Tibial nerve (tissue), 4 donors: Measurements from ENCODE around the gene STARD13. TPM values are rescaled to one million over a fixed set of nuclear protein-coding genes. Genes with fewer than 3 reads are reported as not detected.

Experiments
- DNase-seq, 2 donors: peaks; one replicate each; pipeline ENCODE4 v3.0.0-alpha.2; 2019; ENCODE audit warnings: low spot score in 2 of 2
- H3K27ac ChIP-seq, 4 donors: fragments of 200-600 bp; sonication (generic) in 3 of 4; one replicate each; pipeline ENCODE4 v1.5.1; 2017 to 2019; ENCODE audit warnings: mild to moderate bottlenecking in 1 of 4
- H3K27me3 ChIP-seq, 2 donors: fragments of 200-600 bp; sonication (generic) in 1 of 2; one replicate each; pipeline versions ENCODE4 v1.5.1 to v1.6.0; 2017 to 2019
- H3K36me3 ChIP-seq, 3 donors: fragments of 200-600 bp; sonication (generic); one replicate each; pipeline ENCODE4 v1.5.1; 2018 to 2019
- H3K4me1 ChIP-seq, 4 donors: fragments of 200-600 bp; sonication (generic) in 3 of 4; one replicate each; pipeline ENCODE4 v1.5.1; 2017 to 2019
- H3K4me3 ChIP-seq, 4 donors: fragments of 200-600 bp; sonication (generic) in 3 of 4; one replicate each; pipeline ENCODE4 v1.5.1; 2017 to 2019; ENCODE audit warnings: mild to moderate bottlenecking in 1 of 4, moderate library complexity in 1 of 4
- H3K9me3 ChIP-seq, 4 donors: fragments of 200-600 bp; sonication (generic) in 3 of 4; one replicate each; pipeline ENCODE4 v1.5.1; 2017 to 2019
- EP300 ChIP-seq, 2 donors: sonication (generic); formaldehyde crosslinking; IDR thresholded peaks; one replicate each; pipeline ENCODE4 v1.6.1; 2017; ENCODE audit warnings: antibody characterized with exemption in 2 of 2, mild to moderate bottlenecking in 1 of 2
- POLR2A ChIP-seq, 2 donors: fragments of 450-650 bp; IDR thresholded peaks; one replicate each; pipeline ENCODE4 v1.6.1; 2017; ENCODE audit warnings: antibody characterized with exemption in 2 of 2, mild to moderate bottlenecking in 2 of 2, moderate library complexity in 2 of 2
- WGBS, 2 donors: methylation state at CpG; one replicate each; pipeline ENCODE4 v1.1.5; 2018; 5-methylcytosine and 5-hydroxymethylcytosine counted together
- total RNA-seq, 4 donors: library from RNA; depleted of rRNA; stranded (reverse); fragments of >200 nt; gene quantifications; one replicate each; pipeline ENCODE4 v1.1.0, GENCODE V29; 2016
- TF ChIP-seq, protein P1 (sequence below), 5 experiments: fragments of 200-600 bp in 3 of 5; fragments of 450-650 bp in 2 of 5; sonication (generic) in 3 of 5; IDR thresholded peaks; one replicate each; pipeline ENCODE4 v1.5.1; 2016 to 2019; ENCODE audit warnings: antibody characterized with exemption in 5 of 5, mild to moderate bottlenecking in 3 of 5, moderate library complexity in 2 of 5

STARD13 gene, protein sequence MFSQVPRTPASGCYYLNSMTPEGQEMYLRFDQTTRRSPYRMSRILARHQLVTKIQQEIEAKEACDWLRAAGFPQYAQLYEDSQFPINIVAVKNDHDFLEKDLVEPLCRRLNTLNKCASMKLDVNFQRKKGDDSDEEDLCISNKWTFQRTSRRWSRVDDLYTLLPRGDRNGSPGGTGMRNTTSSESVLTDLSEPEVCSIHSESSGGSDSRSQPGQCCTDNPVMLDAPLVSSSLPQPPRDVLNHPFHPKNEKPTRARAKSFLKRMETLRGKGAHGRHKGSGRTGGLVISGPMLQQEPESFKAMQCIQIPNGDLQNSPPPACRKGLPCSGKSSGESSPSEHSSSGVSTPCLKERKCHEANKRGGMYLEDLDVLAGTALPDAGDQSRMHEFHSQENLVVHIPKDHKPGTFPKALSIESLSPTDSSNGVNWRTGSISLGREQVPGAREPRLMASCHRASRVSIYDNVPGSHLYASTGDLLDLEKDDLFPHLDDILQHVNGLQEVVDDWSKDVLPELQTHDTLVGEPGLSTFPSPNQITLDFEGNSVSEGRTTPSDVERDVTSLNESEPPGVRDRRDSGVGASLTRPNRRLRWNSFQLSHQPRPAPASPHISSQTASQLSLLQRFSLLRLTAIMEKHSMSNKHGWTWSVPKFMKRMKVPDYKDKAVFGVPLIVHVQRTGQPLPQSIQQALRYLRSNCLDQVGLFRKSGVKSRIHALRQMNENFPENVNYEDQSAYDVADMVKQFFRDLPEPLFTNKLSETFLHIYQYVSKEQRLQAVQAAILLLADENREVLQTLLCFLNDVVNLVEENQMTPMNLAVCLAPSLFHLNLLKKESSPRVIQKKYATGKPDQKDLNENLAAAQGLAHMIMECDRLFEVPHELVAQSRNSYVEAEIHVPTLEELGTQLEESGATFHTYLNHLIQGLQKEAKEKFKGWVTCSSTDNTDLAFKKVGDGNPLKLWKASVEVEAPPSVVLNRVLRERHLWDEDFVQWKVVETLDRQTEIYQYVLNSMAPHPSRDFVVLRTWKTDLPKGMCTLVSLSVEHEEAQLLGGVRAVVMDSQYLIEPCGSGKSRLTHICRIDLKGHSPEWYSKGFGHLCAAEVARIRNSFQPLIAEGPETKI
- 100 to 1,000 TPM in 1 of 4 donors, 10 to 100 TPM in 3; 52.7 to 125 (median 80.0) TPM for total RNA-seq

DNA sequence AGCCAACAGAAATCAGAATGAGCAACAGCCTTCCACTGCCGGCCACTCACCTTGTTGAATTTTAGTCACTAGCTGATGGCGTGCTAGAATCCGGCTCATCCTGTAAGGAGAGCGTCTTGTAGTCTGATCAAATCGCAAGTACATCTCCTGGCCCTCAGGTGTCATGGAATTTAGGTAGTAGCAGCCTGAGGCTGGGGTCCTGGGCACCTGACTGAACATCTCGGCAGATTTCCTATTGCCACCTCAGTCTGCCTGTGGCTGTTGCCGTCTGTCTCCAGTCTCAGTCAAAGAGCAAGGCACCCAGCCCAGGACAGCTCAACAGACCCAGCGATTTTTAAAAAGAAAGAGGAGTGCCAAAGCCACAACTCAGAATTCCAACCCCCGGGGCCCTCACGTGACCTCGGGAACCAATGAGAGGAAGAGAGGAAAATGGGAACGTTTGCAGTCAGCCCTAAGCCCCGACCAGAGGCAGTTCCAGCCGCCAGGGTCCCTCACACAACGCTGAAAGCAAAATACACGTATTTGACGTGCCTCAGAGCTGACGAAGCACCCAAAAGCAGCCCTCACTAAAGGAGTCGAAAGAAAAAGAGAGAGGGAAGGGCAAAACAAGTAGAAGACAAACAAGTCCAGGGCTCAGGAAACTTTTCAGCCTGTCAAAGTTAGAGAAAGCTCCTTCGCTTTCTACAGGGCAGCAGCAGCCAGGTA lies at the start of gene STARD13:
STARD13 (minus strand) TSS at position 336 of the 705 bp plus-strand sequence; CDS start at position 219, 117 bp downstream.
- H3K27ac ChIP-seq, result peak within 1 kb of the TSS; percentile 91 to 97 (median 96)
- DNase-seq, result peak; percentile 95 to 98
- H3K27me3 ChIP-seq, result no peaks in the 10 kb centered on the region
- no peaks in the 10 kb centered on the region for H3K36me3 ChIP-seq
- 1% methylated on average over 20 of the region's 20 CpGs for WGBS, 2 donors
- no peaks in the 10 kb centered on the region for H3K9me3 ChIP-seq
- peak within 1 kb of the TSS; percentile 56 to 86 (median 67) for H3K4me3 ChIP-seq
- peaks cover 0 to 57% (median 19%) of the 10 kb centered on the region in 4 donors for H3K4me1 ChIP-seq
- TF ChIP-seq EP300 (IDR thresholded peaks at IDR 0.05) (peak; percentile 80 to 99), POLR2A (IDR thresholded peaks at IDR 0.05) (peak; percentile 95 to 98)
- TF ChIP-seq, protein P1, sequence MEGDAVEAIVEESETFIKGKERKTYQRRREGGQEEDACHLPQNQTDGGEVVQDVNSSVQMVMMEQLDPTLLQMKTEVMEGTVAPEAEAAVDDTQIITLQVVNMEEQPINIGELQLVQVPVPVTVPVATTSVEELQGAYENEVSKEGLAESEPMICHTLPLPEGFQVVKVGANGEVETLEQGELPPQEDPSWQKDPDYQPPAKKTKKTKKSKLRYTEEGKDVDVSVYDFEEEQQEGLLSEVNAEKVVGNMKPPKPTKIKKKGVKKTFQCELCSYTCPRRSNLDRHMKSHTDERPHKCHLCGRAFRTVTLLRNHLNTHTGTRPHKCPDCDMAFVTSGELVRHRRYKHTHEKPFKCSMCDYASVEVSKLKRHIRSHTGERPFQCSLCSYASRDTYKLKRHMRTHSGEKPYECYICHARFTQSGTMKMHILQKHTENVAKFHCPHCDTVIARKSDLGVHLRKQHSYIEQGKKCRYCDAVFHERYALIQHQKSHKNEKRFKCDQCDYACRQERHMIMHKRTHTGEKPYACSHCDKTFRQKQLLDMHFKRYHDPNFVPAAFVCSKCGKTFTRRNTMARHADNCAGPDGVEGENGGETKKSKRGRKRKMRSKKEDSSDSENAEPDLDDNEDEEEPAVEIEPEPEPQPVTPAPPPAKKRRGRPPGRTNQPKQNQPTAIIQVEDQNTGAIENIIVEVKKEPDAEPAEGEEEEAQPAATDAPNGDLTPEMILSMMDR (IDR thresholded peaks at IDR 0.05), result peak; percentile 9 to 75 (median 47)

- no peak for DNase-seq
- H3K36me3 ChIP-seq, result no peaks in the 10 kb centered on the region
- TF ChIP-seq, protein P1 (IDR thresholded peaks at IDR 0.05), result no peak
- TF ChIP-seq EP300 (IDR thresholded peaks at IDR 0.05) (no peak), POLR2A (IDR thresholded peaks at IDR 0.05) (no peak)
- H3K27ac ChIP-seq, result peak overlapping the region in 1 of 4 donors; percentile 49
- H3K27me3 ChIP-seq, result no peaks in the 10 kb centered on the region
- no peak overlapping the region for H3K4me3 ChIP-seq
- WGBS, 2 donors, result 74 to 82% methylated on average over 7 of the region's 7 CpGs
- H3K9me3 ChIP-seq, result no peaks in the 10 kb centered on the region
- no peaks in the 10 kb centered on the region for H3K4me1 ChIP-seq
Observed at GRCh38 chr13:33334831-33335230, 49.3 kb upstream of the STARD13 start.

GRCh38 chr13:33331962-33332361 lies 46.4 kb upstream of the STARD13 start:
- TF ChIP-seq, protein P1 (IDR thresholded peaks at IDR 0.05), result no peak
- TF ChIP-seq POLR2A (IDR thresholded peaks at IDR 0.05), result no peak
- no peak for TF ChIP-seq EP300 (IDR thresholded peaks at IDR 0.05)
- Histone ChIP-seq H3K4me3 (no peak overlapping the region), H3K9me3 (no peaks in the 10 kb centered on the region), H3K36me3 (no peaks in the 10 kb centered on the region), H3K4me1 (peaks cover 0 to 2% (median 0%) of the 10 kb centered on the region in 4 donors), H3K27ac (no peak overlapping the region), H3K27me3 (no peaks in the 10 kb centered on the region)
- WGBS, 2 donors, result 69 to 79% methylated on average over 3 of the region's 3 CpGs
- no peak for DNase-seq

- H3K9me3 ChIP-seq, result no peaks in the 10 kb centered on the region
- 76 to 83% methylated on average over 6 of the region's 6 CpGs for WGBS, 2 donors
Observed at GRCh38 chr13:33330483-33330882, 44.9 kb upstream of the STARD13 start.

More at GRCh38 chr13:33330483-33330882, 44.9 kb upstream of the STARD13 start:
- H3K4me1 ChIP-seq, result peaks cover 0 to 3% (median under 1%) of the 10 kb centered on the region in 4 donors
- H3K4me3 ChIP-seq, result no peak overlapping the region
- no peak overlapping the region for H3K27ac ChIP-seq
- H3K27me3 ChIP-seq, result no peaks in the 10 kb centered on the region
- no peak for TF ChIP-seq POLR2A (IDR thresholded peaks at IDR 0.05)
- TF ChIP-seq EP300 (IDR thresholded peaks at IDR 0.05), result no peak
- TF ChIP-seq, protein P1 (IDR thresholded peaks at IDR 0.05), result no peak
- no peaks in the 10 kb centered on the region for H3K36me3 ChIP-seq
- DNase-seq, result no peak
